HG03060 (cell line): ENCODE results near the gene IL36G.
"Not testable (repeated sequence)": the region's sequence is repeated elsewhere in the genome, so short reads cannot be mapped to it uniquely, and the experiment has no call there.

Source experiments
- ATAC-seq: cut with Tn5 transposase; IDR thresholded peaks from one replicate; pipeline ENCODE4 v1.9.1; 2021; ENCODE audit warnings: low read depth, moderate number of reproducible peaks; ENCODE audit not compliant: unreplicated experiment

IL36G gene

GRCh38 chr2:112977559-112978056 lies at the start of gene IL36G:
IL36G (plus strand) TSS chr2:112978006; CDS start chr2:112978639, 633 bp downstream.
- no peak for ATAC-seq

GRCh38 chr2:112933261-112933660 lies 44.5 kb upstream of the IL36G start:
- ATAC-seq, result no peak

GRCh38 chr2:112934117-112934516 lies 43.7 kb upstream of the IL36G start:
- ATAC-seq, result not testable (repeated sequence)

- no peak for ATAC-seq
Measured at GRCh38 chr2:112936927-112937232, 40.9 kb upstream of the IL36G start.

- ATAC-seq, result no peak
Measured at GRCh38 chr2:112938904-112939303, 38.9 kb upstream of the IL36G start.

- ATAC-seq, result no peak
Measured at GRCh38 chr2:112939425-112939824, 38.4 kb upstream of the IL36G start.

- ATAC-seq, result no peak
Measured at GRCh38 chr2:112940859-112941625, 36.8 kb upstream of the IL36G start.

GRCh38 chr2:112941753-112942653 lies 35.8 kb upstream of the IL36G start:
- ATAC-seq, result peak; percentile 52

- ATAC-seq, result no peak
Measured at GRCh38 chr2:112942654-112943002, 35.2 kb upstream of the IL36G start.

GRCh38 chr2:112944971-112945370 lies 32.8 kb upstream of the IL36G start:
- no peak for ATAC-seq

GRCh38 chr2:112946086-112946485 lies 31.7 kb upstream of the IL36G start:
- ATAC-seq, result no peak

GRCh38 chr2:112947374-112947773 lies 30.4 kb upstream of the IL36G start:
- ATAC-seq, result no peak

- ATAC-seq, result no peak
Measured at GRCh38 chr2:112949456-112949855, 28.4 kb upstream of the IL36G start.

GRCh38 chr2:112954364-112954763 lies 23.4 kb upstream of the IL36G start:
- no peak for ATAC-seq

- no peak for ATAC-seq
Measured at GRCh38 chr2:112957511-112957910, 20.3 kb upstream of the IL36G start.

GRCh38 chr2:112958428-112959108 lies 19.2 kb upstream of the IL36G start:
- ATAC-seq, result no peak

GRCh38 chr2:112959109-112959812 lies 18.5 kb upstream of the IL36G start:
- ATAC-seq, result no peak

- no peak for ATAC-seq
Measured at GRCh38 chr2:112960230-112960825, 17.5 kb upstream of the IL36G start.

GRCh38 chr2:112962308-112963175 lies 15.3 kb upstream of the IL36G start:
- ATAC-seq, result no peak
